AG09319 (cell line): ENCODE measurements around the gene TSPAN13.

ENCODE experiments used
- DNase-seq: peaks from one replicate; pipeline ENCODE4 v3.0.0-alpha.2; 2010; ENCODE audit warnings: low read depth; ENCODE audit errors: extremely low read depth
- TF ChIP-seq, protein P1 (sequence below): IDR thresholded peaks from 2 replicates; pipeline ENCODE4 v1.5.1; 2011; ENCODE audit warnings: low read depth, mild to moderate bottlenecking, inconsistent platforms, low read length, moderate library complexity

TSPAN13 gene

DNA sequence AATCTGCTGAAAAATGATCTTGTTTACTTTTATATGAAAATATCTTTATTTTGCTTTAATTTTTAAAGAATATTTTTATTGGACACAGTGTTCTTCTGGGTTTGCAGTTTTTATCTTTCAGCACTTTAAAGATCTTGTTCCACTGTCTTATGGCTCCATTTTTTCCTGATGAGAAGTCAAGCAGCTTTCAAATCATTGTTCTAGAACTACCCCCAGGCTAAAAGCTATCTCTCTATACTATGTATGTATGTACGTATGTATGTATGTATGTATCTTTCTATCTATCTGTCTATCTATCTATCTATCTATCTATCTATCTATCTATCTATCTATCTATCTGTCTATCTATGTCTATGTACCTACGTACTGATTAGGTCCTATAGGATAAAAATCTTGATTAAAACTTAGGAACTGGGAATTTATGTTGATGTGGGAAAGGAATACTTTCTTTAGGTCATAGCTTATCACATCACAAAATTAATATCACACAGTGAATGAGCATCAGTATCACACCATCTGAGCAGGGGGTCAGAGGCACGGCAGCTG lies 35.4 kb upstream of the TSPAN13 start:
- TF ChIP-seq, protein P1, sequence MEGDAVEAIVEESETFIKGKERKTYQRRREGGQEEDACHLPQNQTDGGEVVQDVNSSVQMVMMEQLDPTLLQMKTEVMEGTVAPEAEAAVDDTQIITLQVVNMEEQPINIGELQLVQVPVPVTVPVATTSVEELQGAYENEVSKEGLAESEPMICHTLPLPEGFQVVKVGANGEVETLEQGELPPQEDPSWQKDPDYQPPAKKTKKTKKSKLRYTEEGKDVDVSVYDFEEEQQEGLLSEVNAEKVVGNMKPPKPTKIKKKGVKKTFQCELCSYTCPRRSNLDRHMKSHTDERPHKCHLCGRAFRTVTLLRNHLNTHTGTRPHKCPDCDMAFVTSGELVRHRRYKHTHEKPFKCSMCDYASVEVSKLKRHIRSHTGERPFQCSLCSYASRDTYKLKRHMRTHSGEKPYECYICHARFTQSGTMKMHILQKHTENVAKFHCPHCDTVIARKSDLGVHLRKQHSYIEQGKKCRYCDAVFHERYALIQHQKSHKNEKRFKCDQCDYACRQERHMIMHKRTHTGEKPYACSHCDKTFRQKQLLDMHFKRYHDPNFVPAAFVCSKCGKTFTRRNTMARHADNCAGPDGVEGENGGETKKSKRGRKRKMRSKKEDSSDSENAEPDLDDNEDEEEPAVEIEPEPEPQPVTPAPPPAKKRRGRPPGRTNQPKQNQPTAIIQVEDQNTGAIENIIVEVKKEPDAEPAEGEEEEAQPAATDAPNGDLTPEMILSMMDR, result no peak
- DNase-seq, result no peak

DNA sequence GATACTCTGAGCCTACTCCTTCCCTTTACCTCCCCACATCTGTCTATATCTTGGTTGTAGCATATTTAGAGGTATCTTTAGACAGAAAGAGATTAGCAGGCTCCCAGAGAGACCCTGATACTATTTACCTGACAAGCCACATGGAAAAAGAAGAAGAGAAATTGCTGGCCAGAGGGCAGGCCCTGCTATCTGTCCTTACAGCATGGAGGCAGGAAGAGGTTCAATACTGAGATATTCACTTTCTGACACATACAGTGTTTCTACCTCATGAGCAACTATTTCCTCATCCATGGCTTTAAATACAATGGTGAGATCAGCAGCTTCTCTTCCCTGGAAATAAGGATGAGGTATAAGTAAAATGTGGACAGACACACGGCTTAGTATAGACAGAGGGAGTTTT lies 33.9 kb upstream of the TSPAN13 start:
- DNase-seq, result no peak
- TF ChIP-seq, protein P1, result no peak

DNA sequence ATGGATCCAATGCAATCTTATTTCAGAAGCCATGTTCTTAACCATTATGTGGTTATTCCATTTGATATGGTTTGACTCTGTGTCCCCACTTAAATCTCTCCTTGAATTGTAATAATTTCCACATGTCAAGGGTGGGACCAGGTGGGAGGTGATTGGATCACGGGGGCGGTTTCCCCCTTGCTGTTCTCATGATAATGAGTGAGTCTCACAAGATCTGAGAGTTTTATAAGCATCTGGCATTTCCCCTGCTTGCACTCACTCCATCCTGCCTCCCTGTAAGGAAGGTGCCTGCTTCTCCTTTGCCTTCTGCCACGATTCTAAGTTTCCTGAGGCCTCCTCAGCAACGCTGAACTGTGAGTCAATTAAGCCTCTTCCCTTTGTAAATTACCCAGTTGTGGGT lies 32.0 kb upstream of the TSPAN13 start:
- DNase-seq, result no peak

DNA sequence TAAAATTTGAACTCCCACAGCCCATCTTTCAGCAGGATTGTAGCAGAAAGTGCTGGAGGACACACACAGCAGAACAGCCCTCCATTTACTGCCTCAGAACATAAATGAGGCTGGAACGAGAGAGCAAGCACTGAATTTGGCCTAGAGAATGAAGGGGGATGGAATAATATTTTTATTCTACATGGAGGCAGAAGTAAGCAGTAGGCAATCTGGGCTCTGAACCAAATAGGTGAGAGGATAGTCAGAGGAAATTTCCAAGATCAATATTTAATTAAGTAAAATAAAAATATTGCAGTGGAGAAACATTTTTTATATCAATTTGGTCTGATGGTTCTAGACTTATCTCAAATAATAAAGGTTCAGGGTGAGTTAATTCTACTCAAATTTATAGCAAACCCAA lies 29.2 kb upstream of the TSPAN13 start:
- TF ChIP-seq, protein P1, result no peak
- DNase-seq, result no peak

More for the DNA sequence above, 32.0 kb upstream of the TSPAN13 start:
- TF ChIP-seq, protein P1, result no peak

DNA sequence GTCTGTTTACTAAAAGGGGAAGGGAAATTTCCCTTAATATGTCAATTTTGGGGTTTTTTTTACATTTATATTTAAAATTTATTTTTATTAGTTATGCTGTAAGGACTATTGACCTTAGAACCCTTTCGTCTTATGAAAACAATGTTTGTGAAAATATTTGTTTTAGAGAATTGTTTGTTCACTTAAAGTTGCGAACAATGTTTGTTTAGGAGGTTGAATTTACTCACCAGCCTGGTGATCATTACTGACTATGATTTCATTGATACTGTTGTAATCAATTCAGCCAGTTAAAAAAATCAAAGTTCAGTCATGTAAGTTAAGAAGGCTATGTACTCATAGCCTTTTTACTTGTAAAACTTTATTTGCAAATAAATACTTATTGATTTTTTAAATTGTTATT lies 27.4 kb upstream of the TSPAN13 start:
- TF ChIP-seq, protein P1, result no peak
- DNase-seq, result no peak

DNA sequence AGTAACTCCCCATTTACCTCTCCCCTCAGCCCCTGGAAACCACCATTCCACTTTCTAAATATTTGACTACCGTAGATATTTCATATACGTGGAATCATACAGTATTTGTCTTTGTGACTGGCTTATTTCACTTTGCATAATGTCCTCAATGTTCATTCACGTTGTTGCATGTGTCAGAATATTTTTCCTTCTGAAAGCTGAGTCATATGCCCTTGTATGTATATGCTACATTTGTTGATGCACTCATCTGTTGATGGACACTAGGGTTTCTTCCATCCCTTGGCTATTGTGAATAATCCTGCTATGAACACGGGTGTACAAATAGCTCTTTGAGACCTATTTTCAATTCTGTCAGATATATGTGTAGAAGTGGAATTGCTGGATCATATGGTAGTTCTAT lies 25.8 kb upstream of the TSPAN13 start:
- TF ChIP-seq, protein P1, result no peak
- DNase-seq, result no peak

DNA sequence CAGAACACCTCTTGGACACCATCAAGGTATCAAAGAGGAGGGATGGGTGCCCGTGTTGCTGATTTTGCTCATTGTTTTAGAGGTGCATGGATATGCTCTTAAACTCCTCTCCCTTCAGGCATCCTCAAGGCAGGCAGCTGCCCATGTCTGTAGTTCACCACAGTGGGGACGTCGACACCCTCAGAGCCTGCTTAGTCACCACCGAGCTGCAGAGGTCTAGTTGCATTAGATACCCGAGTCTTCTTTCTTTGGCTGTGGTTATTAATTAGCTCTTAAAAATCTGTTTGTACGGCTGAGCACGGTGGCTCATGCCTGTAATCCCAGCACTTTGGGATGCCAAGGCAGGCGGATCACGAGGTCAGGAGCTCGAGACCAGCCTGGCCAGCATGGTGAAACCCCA lies 24.7 kb upstream of the TSPAN13 start:
- DNase-seq, result no peak
- TF ChIP-seq, protein P1, result no peak
